DMS79 (cell line): ENCODE data around the gene GRIK2.

Experiments used
- DNase-seq: peaks from one replicate; lab custom pipeline; 2025; lab: John Stamatoyannopoulos, UW

GRIK2 gene

DNA sequence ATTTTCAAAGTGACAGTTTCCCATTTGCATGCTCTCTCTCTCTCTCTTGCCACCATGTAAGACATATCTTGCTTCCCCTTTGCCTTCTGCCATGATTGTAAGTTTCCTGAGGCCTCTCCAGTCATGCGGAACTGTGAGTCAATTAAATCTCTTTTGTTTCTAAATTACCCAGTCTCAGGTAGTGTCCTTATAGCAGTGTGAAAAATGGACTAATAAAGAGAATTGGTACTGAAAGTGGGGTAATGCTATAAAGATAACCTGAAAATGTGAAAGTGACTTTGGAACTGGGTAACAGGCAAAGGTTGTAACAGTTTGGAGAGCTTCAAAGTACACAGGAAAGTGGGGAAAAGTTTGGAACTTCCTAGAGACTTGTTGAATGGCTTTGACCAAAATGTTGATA is 389.8 kb downstream of the GRIK2 start:
- DNase-seq = no peak

DNA sequence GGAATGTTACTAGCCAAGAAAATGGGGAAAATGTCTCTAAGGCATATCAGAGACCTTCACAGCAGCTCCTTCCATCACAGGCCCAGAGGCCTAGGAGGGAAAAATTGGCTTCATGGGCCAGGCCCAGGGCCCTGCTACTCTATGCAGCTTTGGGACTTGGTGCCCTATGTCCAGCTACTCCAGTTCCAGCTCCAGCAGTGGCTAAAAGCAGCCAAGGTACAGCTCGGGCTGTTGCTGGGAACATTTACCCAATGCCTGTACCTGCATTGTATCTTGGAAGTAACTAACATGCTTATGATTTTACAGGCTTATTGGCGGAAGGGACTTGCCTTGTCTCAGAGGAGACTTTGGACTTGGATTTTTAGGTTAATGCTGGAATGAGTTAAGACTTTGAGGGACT is 390.6 kb downstream of the GRIK2 start:
- DNase-seq = no peak

DNA sequence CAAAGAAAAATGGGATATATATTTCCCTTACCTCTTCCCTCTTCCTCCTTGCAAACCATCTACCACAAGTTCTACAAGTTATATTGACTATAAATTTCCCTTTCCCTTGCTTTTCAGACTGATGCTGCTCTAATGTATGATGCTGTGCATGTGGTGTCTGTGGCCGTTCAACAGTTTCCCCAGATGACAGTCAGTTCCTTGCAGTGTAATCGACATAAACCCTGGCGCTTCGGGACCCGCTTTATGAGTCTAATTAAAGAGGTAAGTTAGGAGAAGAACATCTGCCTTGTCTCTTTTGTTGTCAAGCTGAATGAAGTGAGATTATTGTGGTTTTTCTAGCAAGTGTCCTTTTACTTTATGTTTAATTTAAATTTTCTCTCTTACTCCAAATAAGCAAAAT is 406.0 kb downstream of the GRIK2 start:
- no peak for DNase-seq

DNA sequence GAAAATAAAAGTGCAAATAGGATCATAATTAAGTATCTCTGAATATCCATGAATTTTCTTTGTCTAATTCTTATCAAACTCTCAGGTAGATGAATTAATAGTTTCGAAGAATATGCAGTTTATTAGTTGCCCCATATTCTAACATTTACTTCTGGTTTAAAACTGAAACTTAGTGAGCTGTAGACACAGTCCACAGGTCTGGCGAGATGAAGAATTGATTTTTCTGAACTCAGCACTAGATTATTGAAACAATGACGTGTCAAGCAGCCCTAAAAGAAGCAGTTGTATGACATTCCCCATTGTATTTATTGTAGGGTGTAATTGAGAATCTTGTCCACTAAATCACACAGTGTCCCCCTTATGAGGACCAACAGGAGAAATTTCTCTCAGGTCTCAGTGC is 407.1 kb downstream of the GRIK2 start:
- DNase-seq = no peak

DNA sequence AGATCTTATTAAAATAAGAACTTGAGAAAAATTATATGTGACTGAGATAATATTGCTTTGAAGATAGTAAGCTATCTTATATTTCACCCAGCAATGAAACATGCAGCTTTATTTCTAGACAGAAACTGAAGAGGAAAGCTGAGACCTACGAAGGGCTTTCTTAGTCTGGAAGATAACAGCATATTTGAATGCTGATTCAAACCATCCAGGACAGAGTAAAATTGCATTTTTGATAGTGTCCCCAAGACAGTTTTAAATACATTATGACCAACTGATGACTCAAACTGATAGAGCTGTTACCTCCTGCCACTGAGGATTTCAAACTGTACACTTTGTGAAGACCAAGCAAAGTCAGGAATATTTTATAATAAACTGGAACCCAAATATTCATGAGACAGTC is 409.6 kb downstream of the GRIK2 start:
- DNase-seq = no peak

DNA sequence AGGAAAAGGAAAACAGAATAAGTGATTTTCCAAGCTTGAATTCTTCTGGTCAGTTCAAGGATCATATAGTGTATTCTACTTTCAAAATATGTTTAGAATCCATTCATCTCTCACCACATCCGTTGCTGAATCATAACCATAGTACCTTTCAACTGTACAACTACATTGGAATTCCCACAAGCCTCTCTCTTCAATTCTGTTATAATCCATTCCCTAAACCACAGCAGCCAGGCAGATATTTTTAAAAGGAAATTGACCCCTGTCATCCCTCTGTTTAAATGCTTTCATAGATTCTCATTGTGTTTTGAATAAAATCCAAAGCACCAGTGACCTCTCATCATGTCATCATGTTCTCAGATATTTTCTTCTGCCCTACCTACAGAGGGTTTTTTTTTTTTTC is 412.7 kb downstream of the GRIK2 start:
- DNase-seq = no peak

DNA sequence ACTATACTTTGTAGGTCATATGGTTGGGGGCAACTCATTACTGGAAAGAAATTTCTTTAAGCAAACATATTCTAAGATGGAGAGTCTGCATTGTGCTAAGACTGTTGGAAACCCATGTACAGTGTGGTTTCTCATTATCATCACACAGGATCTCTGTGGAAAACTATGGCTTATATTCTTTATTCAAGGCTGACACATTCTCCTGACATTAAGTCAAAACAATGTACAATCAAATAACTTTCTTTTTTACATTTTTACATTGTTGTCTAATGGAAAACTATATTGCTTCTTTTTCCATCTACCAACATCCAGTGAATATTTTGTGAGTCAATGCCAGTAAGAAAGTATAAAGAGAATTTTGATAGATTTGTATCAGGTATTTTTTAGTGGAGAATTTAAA is 417.6 kb downstream of the GRIK2 start:
- DNase-seq = no peak

DNA sequence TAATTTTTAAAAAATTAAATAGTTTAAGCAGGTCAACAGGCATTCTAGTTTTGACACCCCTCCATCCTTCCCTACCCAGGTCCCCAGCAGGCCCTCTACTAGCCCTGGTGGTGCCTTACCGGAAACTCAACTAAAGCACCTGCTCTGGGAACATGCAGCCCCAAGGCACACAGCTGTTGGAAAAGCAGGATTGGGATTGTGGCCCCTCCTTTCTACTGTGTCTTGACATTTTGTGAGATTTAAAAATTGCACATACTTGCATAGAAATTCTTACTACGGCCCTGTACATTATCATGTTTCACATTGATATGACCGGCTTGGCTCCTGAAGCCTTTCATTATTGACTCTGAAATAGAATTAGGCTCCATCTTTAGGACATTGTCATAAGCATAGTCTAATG is 423.2 kb downstream of the GRIK2 start:
- no peak for DNase-seq

DNA sequence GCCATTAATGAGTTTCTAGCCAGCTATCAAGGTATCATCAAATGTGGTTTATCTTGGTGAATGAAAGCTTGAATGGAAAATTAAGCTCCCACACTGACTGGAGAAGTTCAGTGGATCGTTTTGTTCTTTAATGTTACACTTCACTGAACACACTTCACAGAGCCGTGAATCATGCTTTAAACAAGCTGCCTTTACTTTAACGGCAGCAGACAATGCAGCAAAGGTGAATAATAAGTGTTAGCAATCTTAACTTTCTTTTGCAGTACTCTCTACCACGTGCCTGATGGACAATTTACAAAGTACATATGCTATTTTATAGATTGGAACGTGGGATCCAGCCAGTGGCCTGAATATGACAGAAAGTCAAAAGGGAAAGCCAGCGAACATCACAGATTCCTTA is 424.5 kb downstream of the GRIK2 start:
- peak; percentile 9 for DNase-seq

DNA sequence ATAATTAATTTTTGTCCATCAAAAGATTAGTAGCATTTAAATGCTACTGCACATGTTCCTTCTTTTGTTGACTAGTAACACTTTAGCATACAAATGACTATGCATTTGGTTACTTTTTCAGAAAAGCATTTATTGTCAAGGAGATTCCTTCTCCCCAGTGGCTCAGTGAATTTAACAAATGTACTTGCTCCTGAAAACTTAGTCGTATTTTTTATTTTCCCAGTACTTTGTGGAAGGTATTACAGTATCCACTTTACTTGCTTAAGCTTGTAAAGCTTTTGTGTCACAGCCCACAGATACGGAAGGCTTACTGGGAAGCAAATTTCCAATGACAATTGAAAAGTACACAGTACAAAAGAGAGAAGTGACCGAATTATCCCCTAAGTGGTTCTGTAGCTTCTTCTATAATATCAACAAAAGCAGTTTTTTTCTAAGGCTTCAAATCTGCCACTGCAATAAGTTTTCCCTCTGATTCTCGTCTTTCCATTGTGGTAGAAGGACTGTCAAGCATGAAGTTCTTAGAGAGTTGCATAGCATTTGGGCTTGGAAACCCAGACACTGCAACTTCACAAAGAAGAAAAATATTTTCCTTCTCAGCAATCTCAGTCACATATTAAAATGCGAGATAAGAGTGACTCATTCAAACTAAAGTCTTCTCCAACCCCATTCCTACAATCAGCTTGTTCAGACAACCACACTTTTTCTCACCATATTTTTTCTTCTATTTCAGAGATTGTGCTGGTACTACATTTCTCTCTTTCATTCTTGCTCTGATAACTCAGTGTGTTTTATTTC is 431.2 kb downstream of the GRIK2 start:
- DNase-seq = no peak

DNA sequence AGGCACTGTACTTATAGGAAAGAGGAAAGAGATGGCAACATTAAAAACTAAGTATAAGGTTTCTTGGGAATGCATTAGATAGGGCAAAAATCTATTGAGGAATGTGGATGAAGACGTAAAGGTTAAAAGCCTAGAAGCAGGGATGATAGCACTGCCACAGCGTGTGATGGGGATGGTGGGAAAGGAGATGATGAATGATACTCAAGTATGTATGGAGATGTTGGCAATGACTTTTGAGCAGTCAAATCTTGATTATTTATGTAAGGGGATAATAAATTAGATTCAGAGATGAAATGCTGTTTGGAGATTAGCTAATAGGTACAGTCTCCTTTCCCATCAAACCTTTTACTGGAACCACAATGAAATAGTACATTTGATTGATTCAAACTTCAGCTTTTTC is 432.8 kb downstream of the GRIK2 start:
- no peak for DNase-seq

DNA sequence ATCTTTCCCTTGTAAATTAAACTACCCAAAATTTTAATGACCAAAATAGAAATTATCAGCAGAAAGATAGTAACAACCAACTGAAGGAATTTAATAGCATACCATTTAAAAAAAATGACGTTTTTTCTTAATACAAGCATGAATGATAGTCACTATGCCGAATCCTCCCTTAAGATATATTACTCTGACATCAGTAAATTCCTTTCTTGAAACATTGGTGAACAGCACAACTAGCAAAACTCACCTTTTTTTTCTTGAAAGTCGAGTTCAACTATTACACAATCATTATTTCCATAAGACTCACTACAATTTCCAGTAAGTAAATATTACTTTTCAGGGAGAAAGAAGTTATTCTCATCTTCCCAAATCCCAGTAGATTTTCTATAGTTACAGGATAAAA is 433.2 kb downstream of the GRIK2 start:
- no peak for DNase-seq

DNA sequence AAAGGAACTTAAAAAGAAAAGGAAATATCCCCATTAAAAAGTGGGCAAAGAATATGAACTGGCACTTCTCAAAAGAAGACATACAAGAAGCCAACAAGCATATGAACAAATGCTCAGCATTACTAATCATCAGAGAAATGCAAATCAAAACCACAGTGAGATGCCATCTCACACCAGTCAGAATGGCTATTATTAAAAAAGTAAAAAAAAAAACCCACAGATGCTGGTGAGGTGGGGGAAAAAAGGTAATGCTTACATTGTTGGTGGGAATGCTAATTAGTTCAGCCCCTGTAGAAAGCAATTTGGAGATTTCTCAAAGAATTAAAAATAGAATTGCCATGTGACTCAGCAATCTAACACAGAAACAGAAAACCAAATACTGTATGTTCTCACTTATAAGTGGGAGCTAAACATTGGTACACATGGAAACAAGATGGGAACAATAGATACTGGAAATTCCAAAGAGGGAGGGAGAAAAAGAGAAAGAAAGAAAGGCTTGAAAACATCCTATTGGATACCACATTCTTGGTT is 437.1 kb downstream of the GRIK2 start:
- DNase-seq = no peak

DNA sequence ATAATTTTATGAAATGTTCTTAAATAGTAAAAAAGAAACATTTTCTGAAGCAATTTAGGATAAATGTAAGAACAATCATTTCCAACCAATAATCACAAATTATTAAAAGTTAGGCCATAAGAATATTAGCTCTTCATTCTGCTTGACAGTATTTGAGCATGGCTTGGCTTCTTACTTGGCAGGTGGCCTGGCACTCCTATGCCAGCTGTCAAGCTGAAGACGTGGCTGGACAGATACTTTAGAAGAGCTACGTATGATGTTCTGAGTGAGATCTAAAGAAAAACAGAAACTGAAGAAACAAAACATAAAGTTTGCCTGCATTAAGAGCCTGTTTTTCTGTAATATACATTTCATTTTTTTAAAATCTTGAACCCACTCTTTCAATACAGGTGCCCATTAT is 438.9 kb downstream of the GRIK2 start:
- DNase-seq = no peak

DNA sequence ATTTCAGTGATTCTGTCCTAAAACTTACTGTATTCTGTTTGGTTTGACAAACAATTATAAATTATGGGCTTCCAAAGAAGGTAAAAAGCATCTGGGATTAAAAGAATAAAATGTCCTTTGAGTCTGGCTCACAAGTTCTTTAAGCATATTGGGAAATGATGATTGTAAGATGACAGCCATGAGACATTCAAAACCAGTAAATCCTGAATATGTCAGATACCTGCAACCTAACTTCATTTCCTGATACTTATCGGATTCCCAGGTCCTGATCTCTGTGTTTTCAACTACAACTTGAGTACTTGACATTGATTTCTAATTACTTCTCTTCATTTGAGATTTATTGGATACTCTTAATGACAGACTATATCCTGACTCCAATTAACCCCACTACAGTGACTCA is 446.6 kb downstream of the GRIK2 start:
- no peak for DNase-seq

DNA sequence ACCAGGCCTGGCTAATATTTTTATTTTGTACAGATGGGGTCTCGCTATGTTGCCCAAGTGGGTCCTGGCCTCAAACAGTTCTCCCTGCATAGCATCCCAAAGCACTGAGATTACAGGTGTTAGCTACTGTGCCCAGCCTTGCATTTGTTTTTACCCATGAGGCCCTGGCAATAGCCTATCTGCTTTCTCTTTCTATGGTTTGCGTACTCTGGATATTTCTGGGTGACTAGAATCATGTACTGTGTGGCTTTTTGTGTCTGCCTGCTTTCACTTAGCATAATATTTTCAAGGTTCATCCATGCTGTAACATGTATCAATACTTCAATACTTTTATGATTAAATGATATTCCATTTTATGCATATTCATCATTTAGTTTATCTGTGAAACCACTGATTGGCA is 451.7 kb downstream of the GRIK2 start:
- no peak for DNase-seq

DNA sequence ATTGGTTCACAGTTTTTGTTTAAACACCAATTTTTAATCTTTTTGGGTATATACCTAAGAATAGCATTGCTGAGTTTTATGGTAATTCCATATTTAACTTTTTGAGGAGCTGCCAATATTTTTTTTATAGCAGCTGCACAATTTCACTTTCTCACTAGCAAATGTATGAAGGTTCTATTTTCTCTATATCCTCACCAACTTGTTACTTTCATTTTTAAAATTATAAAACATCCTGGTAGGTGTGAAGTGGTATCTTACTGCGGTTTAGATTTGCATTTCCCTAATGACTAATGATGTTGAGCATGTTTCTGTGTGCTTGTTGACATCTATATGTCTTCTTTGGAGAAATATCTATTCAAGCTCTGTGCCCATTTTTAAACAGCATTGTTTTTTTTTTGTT is 452.1 kb downstream of the GRIK2 start:
- no peak for DNase-seq

DNA sequence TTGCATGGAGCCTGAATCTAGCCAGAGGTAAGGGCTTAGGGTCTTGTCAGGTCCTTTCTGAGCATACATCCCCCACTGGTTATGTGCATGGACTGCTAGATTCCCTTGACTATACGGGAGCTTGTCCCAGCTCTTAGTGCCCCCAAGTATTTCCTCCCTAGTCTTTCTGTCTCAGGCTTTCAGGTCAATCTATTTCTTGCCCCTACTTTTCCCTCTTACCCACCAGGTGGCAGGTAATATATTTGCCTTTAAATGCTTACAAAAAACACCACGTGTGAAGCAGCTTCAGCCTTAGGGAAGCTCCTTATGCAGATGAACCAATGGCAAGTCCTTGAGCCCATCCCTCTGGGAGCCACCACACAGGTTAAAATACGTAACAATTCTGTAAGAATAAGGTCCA is 454.2 kb downstream of the GRIK2 start:
- no peak for DNase-seq

DNA sequence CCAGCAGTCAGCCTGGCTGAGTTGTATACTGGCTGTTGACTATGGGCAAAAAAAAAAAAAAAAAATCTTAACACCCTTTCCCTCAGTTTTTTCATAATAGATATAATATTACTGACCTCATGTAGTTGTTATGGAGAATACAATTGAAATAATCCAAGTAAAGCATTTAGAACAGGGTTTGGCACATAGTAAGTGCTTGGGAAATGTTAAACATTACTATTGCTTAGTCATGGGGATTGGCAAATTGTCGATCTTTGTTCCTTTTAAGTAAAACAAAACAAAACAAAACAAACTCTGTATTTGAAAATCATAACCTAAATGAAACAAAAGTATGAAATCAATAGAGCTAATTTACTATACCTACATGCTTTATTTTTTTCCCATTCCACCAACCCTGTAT is 458.4 kb downstream of the GRIK2 start:
- no peak for DNase-seq

DNA sequence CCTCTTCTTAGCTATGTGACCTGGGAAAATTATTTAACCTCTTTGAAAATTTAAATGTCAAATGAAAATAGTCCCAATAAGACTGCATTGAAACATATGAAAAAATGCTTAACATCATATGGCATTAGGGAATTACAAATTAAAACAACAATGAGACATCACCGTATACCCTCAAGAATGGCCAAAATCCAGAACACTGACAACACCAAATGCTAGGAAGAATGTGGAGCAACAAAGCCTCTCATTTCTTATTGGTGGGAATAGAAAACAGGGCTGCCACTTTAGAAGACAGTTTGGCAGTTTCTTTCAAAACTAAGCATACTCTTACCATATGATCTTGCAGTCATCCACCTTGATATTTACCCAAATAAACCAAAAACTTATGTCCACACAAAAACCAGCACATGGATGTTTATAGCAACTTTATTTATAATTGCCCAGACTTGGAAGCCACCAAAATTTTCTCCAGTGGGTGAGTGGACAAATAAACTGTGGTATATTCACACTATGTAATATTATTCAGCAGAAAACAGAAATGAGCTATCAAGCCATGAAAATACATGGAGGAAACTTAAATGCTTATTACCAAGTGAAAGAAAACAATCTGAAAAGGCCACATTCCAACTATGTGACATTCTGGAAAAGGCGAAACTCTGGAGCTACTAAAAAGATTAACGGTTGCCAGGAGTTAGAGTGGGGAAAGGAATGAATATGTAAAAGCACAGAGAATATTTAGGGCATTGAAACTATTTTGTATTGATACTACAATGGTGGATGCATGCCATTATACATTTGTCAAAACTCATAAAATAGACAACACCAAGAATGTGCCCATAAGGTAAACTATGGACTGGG is 459.9 kb downstream of the GRIK2 start:
- no peak for DNase-seq

DNA sequence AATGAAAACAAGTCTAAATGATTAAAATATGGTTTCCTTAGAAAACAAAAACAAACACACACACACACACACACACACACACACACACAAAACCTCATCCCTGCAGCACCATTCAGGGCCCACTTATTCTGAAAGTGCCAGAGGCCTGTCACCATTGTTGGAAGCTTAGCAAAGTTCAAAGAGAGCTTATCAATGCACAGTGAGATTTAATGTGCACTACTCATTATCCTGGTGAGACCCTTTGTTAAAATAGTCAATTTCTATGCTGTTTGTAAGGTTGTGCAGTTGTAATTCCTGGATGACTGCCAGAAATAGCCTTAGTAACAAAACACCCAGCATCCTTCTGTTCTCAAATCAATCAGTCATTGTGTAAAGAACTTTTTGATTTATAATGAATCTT is 482.9 kb downstream of the GRIK2 start:
- no peak for DNase-seq

DNA sequence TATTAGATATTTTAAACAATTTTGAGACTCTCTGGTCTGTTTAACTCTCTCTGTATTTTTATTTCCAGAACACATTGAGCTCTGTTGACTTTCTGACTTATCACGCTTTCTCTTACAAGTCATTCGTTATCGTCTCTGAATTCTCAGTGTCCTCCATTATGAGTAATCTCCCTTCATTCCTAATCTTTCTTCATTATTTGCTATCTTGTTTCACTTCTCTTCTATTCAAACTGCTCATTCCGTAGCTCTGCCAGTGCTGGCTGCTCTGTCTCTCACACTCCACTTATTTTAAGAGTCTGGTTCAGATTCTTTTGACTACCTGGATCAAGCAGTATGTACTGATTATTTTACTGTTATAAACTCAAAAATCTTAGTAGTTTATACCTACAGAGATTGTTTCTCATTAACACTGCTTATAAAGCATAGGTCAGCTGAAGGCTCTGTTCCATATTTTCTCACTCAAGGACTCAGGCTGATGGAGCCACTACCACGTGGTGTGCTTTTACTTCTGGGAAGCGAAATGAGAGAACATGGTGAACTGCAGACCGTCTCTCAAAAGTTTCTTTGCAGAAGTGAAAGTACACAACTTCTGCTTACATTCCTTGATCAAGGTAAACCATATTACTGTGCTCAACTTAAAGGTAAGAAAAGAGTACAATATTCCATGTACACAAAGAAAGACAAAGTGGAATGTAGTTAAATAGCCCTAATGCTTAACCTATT is 485.2 kb downstream of the GRIK2 start:
- DNase-seq = no peak

DNA sequence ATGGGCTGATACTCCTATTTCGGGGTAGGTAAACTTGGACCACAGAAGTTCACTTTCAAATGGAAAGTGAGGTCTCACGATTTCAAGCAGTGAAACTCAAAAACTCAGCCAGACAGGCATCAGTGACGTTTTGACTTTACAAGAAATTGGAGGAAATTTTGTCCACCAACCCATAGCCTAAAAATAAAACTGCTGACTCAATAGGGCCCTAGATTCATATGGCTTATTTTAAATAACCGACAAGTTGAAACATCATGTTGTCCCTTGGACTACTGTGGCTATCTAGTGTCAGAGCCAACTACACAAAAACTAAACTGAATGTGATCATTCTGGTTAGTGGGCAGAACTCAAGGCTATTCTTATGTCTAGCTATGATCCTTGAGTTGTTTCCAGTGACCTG is 486.3 kb downstream of the GRIK2 start:
- DNase-seq = no peak
